Kasumi-1 (cell line): Measurements from ENCODE around the gene OR10A5.
"Not testable (repeated sequence)": the region's sequence is repeated elsewhere in the genome, so short reads cannot be mapped to it uniquely, and the experiment has no call there.

Source experiments
- DNase-seq, 2 experiments: peaks; one replicate each; lab custom pipeline; 2025; lab: John Stamatoyannopoulos, UW

Gene OR10A5

GRCh38 chr11:6875761-6876160, 30.3 kb downstream of the OR10A5 start:
- DNase-seq: no peak

GRCh38 chr11:6876325-6876724, 30.8 kb downstream of the OR10A5 start, which contains the start of gene OR10A4:
TSS of gene OR10A4 (plus strand) at chr11:6876625. CDS start at chr11:6876648, 23 bp downstream.
- DNase-seq: no peak

- DNase-seq: no peak
Observed at GRCh38 chr11:6876914-6877313, 31.4 kb downstream of the OR10A5 start.

- no peak for DNase-seq
Observed at GRCh38 chr11:6882751-6883150, 37.3 kb downstream of the OR10A5 start.

GRCh38 chr11:6887711-6888110, 42.2 kb downstream of the OR10A5 start:
- not testable (repeated sequence) for DNase-seq

- DNase-seq: no peak
Observed at GRCh38 chr11:6888830-6889229, 43.3 kb downstream of the OR10A5 start.

- DNase-seq: no peak
Observed at GRCh38 chr11:6889835-6890234, 44.4 kb downstream of the OR10A5 start.

GRCh38 chr11:6892400-6892799, 46.9 kb downstream of the OR10A5 start, which contains the start of gene OR2D2:
TSS of gene OR2D2 (minus strand) at chr11:6892500. CDS start at chr11:6892500, 0 bp downstream.
- no peak for DNase-seq

- no peak for DNase-seq
Observed at GRCh38 chr11:6894097-6894496, 48.6 kb downstream of the OR10A5 start.

- DNase-seq: no peak
Observed at GRCh38 chr11:6895010-6895409, 49.5 kb downstream of the OR10A5 start.
